HPDE6-E6E7 (cell line): ENCODE results near the gene WDFY3.
"Not testable (repeated sequence)": the region's sequence is repeated elsewhere in the genome, so short reads cannot be mapped to it uniquely, and the experiment has no call there.

Experiments
- DNase-seq: peaks from one replicate; pipeline ENCODE4 v3.0.0; 2011; ENCODE audit warnings: missing footprints; ENCODE audit errors: extremely low spot score

The WDFY3 gene

DNA sequence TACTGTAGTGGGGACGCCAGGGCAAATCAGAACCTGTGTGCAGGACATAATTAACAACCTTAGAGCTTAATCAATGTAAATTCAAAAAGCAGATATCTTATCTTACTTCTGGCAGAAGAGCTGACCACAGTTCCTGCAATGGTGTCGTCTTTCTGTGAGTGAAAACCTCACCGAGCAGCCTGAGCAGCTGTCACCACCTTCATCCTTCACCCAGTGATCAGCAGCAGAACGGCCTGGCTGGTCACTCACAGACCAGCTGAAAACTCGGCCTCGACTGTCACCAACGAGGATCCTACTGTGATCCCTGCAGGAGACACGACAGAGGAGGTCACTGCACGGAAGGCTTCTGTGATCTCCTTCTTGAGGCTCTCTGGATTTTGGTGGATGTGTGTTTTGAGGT is 289.4 kb downstream of the WDFY3 start:
- no peak for DNase-seq

DNA sequence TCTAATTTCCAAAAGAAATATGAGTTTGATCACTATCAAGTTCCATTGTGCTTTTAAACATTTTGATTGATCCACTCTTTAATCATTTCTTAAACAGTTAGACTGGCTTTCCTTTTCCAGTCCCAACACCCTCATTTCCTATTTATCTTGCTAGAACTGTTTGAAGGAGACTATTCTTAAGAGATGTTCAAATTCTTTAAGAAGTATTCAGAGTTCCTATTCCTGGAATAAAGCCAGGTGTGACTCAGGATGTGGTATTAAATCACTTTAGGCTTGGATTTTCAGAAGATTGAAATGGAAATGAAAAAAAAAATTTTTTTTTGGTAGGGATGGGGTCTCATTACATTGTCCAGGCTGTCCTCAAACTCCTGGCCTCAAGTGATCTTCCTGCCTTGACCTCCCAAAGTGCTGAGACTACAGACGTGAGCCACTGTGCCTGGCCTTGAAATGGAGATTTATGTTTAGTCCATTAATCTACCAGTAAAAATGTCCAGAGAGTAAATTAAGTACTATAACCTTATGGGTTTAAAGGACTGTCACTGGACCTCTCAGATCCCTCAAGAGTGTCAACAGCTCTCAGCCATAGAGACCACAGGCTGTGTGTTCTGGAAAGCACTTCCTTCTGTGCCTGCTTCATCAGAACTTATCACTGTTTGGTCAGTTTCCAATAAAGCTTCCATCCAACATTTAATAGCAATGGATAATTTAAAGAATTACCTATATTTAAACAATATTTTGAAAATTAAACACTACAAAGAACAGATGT is 292.8 kb downstream of the WDFY3 start:
- peak; percentile 29 for DNase-seq

GRCh38 chr4:84672177-84672576 is 294.3 kb downstream of the WDFY3 start:
- DNase-seq = no peak

GRCh38 chr4:84669201-84669600 is 297.3 kb downstream of the WDFY3 start:
- no peak for DNase-seq

- no peak for DNase-seq
These were observed 300.1 kb downstream of the WDFY3 start for GRCh38 chr4:84666439-84666838.

DNA sequence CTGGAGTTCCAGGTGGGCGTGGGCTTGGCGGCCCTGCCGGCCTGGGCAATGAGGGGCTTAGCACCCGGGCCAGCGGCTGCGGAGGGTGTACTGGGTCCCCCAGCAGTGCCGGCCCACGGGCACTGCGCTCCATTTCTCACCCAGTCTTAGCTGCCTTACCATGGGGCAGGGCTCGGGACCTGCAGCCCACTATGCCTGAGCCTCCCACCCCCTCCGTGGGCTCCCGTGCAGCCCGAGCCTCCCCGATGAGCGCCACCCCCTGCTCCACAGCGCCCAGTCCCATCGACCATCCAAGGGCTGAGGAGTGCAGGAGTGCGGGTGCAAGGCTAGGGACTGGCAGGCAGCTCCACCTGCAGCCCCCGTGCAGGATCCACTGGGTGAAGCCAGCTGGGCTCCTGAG is 301.7 kb downstream of the WDFY3 start:
- not testable (repeated sequence) for DNase-seq

GRCh38 chr4:84661191-84661939 is 305.1 kb downstream of the WDFY3 start:
- DNase-seq = no peak

DNA sequence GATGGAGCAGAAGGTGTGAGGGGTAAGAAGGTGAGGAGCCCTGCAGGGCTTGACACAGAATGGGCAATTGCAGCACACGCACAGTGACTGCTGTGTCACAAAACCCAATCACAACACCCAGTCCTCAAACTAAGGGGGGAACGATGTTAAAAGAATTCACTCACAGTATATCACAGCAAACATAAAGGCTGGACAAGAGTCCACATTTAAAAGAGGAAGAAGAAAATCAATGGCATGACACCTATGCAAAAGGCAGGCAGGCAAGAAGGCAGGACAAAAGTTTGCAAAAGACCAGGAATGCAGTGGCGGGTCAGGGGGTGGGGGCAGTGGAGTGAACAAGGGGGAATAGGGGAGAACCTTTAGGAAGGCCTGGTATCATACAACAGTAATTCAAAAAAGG is 305.9 kb downstream of the WDFY3 start:
- DNase-seq = no peak

DNA sequence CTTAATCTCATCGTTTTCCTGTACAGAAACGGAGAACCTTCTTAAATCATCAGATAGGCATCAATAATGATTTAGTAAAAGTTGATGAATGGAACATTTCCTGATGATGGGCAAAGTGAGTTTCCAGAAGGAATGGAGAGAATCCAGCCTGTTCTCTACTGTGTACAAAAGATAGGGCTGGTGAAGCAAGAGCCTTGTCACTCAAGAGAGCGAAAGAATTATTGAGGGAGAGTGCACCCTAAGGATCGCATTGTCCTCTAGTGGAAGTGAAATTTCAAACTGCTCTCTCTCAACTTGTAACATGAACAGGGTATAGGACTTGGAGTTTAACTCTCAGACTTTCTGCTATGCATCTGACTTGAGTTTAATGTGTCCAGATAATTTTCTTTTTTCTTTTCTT is 314.0 kb downstream of the WDFY3 start:
- DNase-seq = no peak

DNA sequence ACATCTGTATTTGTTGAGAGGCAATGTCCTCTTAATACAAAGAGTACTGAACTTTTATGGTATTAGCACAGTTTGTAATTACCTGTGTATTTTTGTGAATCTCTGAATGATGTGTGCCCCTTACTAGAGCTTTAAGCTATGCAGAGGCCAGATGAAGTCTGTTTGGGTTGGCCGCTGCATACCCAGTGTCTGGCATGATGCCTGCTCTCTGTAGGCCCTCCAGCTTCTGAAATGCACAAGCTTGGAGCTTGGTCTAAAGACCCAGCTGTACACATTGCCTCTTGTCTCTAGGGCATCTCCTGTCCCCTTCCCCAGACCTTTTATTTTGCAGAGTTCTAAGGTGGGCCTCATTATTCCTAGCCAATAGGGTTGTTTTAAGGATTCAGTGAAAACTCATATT is 315.0 kb downstream of the WDFY3 start:
- no peak for DNase-seq

- DNase-seq = no peak
These were observed 317.4 kb downstream of the WDFY3 start for GRCh38 chr4:84648863-84649647.

- no peak for DNase-seq
These were observed 318.3 kb downstream of the WDFY3 start for GRCh38 chr4:84648178-84648577.

GRCh38 chr4:84647312-84647884 is 319.1 kb downstream of the WDFY3 start:
- no peak for DNase-seq

DNA sequence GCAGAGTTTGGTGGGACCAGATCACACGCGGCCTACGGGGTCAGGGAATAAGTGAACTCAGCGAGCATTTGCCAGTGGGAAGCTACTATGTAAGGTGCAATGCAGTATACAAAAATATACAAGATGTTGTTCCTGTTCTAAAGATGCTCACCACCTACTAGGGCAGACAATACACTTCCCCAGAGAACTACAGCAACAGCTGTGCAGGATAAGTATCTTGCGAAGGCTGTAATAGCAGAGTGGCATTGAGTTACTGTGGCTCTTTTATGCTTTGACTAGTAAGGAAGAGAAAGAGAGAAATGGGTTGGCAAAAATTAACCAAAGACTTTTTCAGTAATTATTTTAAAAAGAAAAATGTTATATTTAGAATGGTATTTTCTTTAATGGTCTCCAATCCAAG is 322.4 kb downstream of the WDFY3 start:
- no peak for DNase-seq

DNA sequence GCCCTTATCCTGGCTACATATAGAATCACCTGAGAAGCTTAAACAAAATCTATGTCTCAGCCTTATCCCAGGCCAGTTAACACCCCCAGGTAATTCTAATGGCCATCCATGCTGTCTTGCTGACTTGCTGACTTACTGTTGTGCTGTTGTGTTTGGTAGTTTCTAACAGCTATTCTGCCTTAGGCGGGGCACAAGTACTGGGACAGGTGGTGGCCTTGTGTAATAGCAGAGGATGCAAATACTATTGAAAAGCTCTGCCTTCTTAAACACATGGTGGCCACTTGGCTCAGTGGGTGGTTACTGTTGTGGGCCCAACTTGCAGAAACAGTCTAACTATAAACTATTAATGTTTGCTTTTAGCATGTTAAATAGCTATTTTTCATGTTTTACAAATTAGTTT is 327.3 kb downstream of the WDFY3 start:
- no peak for DNase-seq

DNA sequence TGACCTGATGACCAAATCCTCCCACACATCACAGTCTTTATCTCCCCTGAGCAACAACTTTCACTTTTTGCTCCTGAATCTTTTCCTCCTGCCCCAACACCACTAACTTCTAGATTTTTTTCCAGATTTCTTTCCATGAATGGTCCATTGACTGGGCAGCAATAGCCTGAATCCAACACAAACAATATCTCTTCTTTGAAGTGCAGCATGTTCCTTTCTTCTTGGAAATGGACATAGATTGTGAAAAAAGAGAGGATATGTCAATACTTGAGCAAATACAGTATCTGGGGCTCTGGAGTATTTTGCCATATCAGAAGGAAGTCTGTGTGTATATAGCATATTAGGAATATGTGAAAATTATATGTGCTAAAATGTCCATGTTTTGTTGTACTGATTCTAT is 328.4 kb downstream of the WDFY3 start:
- no peak for DNase-seq

DNA sequence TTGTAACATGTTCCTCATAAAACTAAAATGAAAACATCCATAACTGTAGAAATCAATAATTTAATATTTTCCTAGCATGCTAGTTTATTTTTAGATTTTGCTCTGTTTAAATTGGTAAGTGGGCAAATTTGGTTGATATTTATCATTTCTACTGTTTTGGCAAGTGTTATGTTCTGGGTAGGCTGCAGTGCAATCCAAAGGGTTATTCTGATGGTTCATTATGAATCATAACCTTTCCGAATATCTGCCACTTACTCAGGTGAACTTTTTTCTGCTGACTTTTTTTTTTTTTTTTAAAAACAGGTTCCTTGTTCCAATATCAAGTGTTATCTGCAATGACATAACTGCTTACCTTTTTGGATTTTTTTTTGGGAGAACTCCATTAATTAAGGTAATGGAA is 331.5 kb downstream of the WDFY3 start:
- DNase-seq = peak; percentile 45

- DNase-seq = peak; percentile 31
These were observed 334.4 kb downstream of the WDFY3 start for GRCh38 chr4:84632092-84632491.

DNA sequence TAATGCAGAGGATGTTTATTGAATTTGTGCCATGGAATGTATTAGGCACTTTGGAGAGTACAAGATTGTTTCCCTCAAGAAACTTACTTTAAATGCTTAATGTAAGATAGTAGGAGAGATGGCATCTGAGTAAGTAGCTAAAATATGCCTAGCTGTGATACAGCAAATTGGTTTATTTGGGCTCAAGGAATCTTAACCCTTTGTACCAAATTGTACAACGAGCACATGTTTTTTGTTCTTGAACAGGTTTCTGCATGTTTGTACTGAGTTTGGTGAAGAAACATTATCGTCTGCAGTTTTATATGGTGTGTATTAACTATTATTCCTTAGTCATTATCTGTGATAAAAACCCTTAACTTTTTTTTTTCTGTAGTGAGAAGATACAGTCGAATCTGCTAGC is 334.9 kb downstream of the WDFY3 start:
- DNase-seq = peak; percentile 14

DNA sequence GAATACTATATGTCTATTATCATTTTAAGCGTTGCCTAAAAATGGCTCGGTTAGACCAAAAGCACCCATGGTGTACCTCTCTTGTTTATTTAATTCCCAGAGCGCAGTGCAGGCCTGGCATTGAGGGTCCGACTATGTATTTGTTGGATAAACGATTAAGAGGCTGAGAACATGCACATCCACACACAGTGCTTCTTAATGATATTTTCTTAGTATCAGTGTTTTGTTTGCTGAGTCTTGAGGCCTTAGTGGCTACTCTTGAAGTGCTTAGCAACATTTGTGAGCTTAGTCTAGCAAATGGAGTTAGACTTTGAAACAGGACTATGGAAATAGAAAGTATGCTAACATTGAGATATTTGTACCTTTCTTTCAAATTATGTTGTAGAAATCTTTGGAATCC is 339.8 kb downstream of the WDFY3 start:
- no peak for DNase-seq

DNA sequence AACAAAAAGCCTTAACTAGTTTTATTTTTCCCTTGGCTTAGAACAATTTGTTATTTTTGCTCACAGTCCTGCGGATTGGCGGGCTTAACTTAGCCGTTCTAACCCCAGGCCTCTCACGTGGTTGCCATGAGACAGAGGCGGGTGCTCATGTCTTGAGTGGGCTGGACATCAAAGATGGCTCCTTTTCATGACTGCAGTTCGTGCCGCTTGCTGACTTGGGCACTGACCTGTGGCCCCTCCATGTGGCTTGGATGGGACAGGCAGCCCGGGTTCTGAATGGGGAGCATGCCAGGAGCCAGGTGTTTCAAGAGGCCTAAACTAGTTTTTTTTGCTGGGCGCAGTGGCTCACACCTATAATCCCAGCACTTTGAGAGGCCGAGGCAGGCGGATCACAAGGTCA is 342.8 kb downstream of the WDFY3 start:
- DNase-seq = no peak

DNA sequence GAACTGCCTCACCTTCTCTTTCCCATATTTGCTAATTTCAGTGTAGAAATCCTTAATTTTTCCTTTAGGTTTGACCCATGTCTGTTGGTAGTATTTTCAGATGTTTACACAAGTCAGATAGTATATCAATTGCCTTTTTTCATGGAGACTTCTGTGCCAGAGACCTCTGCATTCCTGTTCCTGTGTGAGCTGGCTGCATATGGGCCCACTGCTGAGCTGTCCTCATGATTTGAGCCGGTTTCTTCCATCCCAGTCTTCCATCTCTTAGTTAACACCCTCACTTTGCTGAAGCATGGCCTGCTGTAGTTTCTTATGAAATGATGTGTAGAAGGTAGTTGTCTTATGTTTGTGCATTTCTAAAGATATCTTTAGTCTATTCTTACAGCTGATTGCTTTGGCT is 343.5 kb downstream of the WDFY3 start:
- no peak for DNase-seq
